Stimulated activated CD8-positive, alpha-beta memory T cell treated with anti-CD3 and anti-CD28 coated beads, Interleukin-12 subunit alpha, Interleukin-12 subunit beta, amount 100 ng/mL, for 1 hour (primary cell): ENCODE measurements around the gene BICDL2.

Source experiments
- DNase-seq: peaks from one replicate; pipeline ENCODE4 v3.0.0-alpha.2; 2020; ENCODE audit warnings: low read depth

Gene BICDL2

GRCh38 chr16:3046641-3047386, 10.1 kb upstream of the BICDL2 start:
- no peak for DNase-seq

GRCh38 chr16:3045758-3046640, 9.3 kb upstream of the BICDL2 start, which contains the start of gene MMP25:
Gene MMP25 (plus strand): TSS chr16:3046561. CDS start chr16:3046918, 357 bp downstream.
- no peak for DNase-seq

- DNase-seq: no peak
These were observed 8.0 kb upstream of the BICDL2 start for GRCh38 chr16:3044708-3045107.

- DNase-seq: no peak
These were observed 5.6 kb upstream of the BICDL2 start for GRCh38 chr16:3042376-3042775.

GRCh38 chr16:3038896-3039295, 2.2 kb upstream of the BICDL2 start:
- DNase-seq: no peak

- DNase-seq: no peak
These were observed 1.5 kb upstream of the BICDL2 start for GRCh38 chr16:3038256-3038655.

GRCh38 chr16:3035972-3036725, 595 bp downstream of the BICDL2 start:
- no peak for DNase-seq

GRCh38 chr16:3035289-3035971, 1.3 kb downstream of the BICDL2 start:
- no peak for DNase-seq

GRCh38 chr16:3032624-3033023, 4.1 kb downstream of the BICDL2 start:
- no peak for DNase-seq

GRCh38 chr16:3030222-3031212, 6.2 kb downstream of the BICDL2 start:
- no peak for DNase-seq

- no peak for DNase-seq
These were observed 7.1 kb downstream of the BICDL2 start for GRCh38 chr16:3029491-3030221.

- no peak for DNase-seq
These were observed 7.9 kb downstream of the BICDL2 start for GRCh38 chr16:3028716-3029319.

GRCh38 chr16:3027983-3028715, 8.6 kb downstream of the BICDL2 start:
- peak; percentile 77 for DNase-seq

- DNase-seq: no peak
These were observed 9.3 kb downstream of the BICDL2 start for GRCh38 chr16:3027489-3027795.

GRCh38 chr16:3026609-3027488, 9.9 kb downstream of the BICDL2 start:
- DNase-seq: no peak

GRCh38 chr16:3026003-3026378, 10.8 kb downstream of the BICDL2 start:
- no peak for DNase-seq

GRCh38 chr16:3025032-3026002, 11.4 kb downstream of the BICDL2 start:
- no peak for DNase-seq
